HepG2 (cell line): ENCODE results near the gene KBTBD3. TPM values are rescaled to one million over a fixed set of nuclear protein-coding genes. Genes with fewer than 3 reads are reported as not detected.

Experiments
- DMTF1 ChIP-seq: sonication (generic); formaldehyde crosslinking; IDR thresholded peaks from 2 replicates; pipeline ENCODE4 v1.4.0; 2020; ENCODE audit warnings: mild to moderate bottlenecking, missing genetic modification reagents
- FOXA1 ChIP-seq, 2 experiments: fragments of 450-650 bp in 1 of 2; sonication (generic) in 1 of 2; formaldehyde crosslinking in 1 of 2; IDR thresholded peaks; 2 replicates each; pipeline versions ENCODE4 v1.4.0 to v1.6.1; 2016 to 2020; ENCODE audit warnings: missing genetic modification reagents in 1 of 2
- GZF1 ChIP-seq: sonication (generic); formaldehyde crosslinking; IDR thresholded peaks from 2 replicates; pipeline ENCODE4 v1.5.1; 2020; ENCODE audit warnings: mild to moderate bottlenecking, missing genetic modification reagents
- LCORL ChIP-seq, 2 experiments: fragments of 450-650 bp in 1 of 2; sonication (generic) in 1 of 2; formaldehyde crosslinking in 1 of 2; IDR thresholded peaks; 2 replicates each; pipeline versions ENCODE4 v1.5.0 to v1.6.1; 2017 to 2020; ENCODE audit warnings: antibody characterized with exemption in 1 of 2, missing genetic modification reagents in 1 of 2
- NKX3-1 ChIP-seq: sonication (generic); formaldehyde crosslinking; IDR thresholded peaks from 2 replicates; pipeline ENCODE4 v1.5.0; 2020; ENCODE audit warnings: missing genetic modification reagents
- NR1H2 ChIP-seq: sonication (generic); formaldehyde crosslinking; IDR thresholded peaks from 2 replicates; pipeline ENCODE4 v1.8.1; 2022; ENCODE audit warnings: low read depth, missing genetic modification reagents, borderline replicate concordance
- PATZ1 ChIP-seq: sonication (generic); formaldehyde crosslinking; IDR thresholded peaks from 2 replicates; pipeline ENCODE4 v1.4.0; 2020; ENCODE audit warnings: missing genetic modification reagents
- RARA ChIP-seq: IDR thresholded peaks from 2 replicates; pipeline ENCODE4 v1.6.1; 2016; ENCODE audit warnings: missing genetic modification reagents, missing compliant biosample characterization
- RELA ChIP-seq: sonication (generic); formaldehyde crosslinking; IDR thresholded peaks from 2 replicates; pipeline ENCODE4 v1.4.0; 2020; ENCODE audit warnings: missing genetic modification reagents
- ZNF142 ChIP-seq: sonication (generic); formaldehyde crosslinking; IDR thresholded peaks from 2 replicates; pipeline ENCODE4 v1.4.0; 2020; ENCODE audit warnings: missing genetic modification reagents
- ZNF280D ChIP-seq: sonication (generic); formaldehyde crosslinking; IDR thresholded peaks from 2 replicates; pipeline ENCODE4 v1.5.1; 2020; ENCODE audit warnings: mild to moderate bottlenecking, missing genetic modification reagents
- ZNF484 ChIP-seq: sonication (generic); formaldehyde crosslinking; IDR thresholded peaks from 2 replicates; pipeline ENCODE4 v1.5.1; 2020; ENCODE audit warnings: mild to moderate bottlenecking, low read depth, missing genetic modification reagents, borderline replicate concordance
- ZNF614 ChIP-seq: IDR thresholded peaks from 2 replicates; pipeline ENCODE4 v1.6.1; 2018; ENCODE audit warnings: missing biosample characterization, missing genetic modification reagents, inconsistent platforms, borderline replicate concordance
- ZNF777 ChIP-seq: sonication (generic); formaldehyde crosslinking; IDR thresholded peaks from 2 replicates; pipeline ENCODE4 v1.4.0; 2020; ENCODE audit warnings: missing genetic modification reagents
- polyA plus RNA-seq, 8 experiments: library from polyadenylated mRNA; depleted of rRNA in 3 of 8; stranded (reverse) in 7 of 8; unstranded in 1 of 8; fragments of >200 nt; fragmentation: Illumina TruSeq in 4 of 8; extraction: Trizol in 4 of 8; gene quantifications; 2 replicates each; pipeline versions ENCODE4 v1.2.1 to v1.2.3, GENCODE V29; 2011 to 2016; ENCODE audit warnings: low read depth in 4 of 8, missing spikeins in 1 of 8, mixed read lengths in 1 of 8; ENCODE audit not compliant: insufficient read depth in 1 of 8
- total RNA-seq, 5 experiments: library from RNA; depleted of rRNA; stranded (reverse); fragments of >200 nt; fragmentation: Illumina TruSeq; extraction: Trizol; gene quantifications; 2 replicates each; pipeline ENCODE4 v1.2.3, GENCODE V29; 2016; ENCODE audit warnings: low read depth in 1 of 5

The KBTBD3 gene
- total and polyA plus RNA-seq, 2 of the 13 experiments (the other 11 are each of a cell fraction or from before 2014, with no cell fraction given) = 1.8 to 7.4 TPM

- no peak for TF ChIP-seq NKX3-1 (CRISPR knock-in tag)
- no peak; the same call in 1 of the 2 replicates for TF ChIP-seq ZNF777 (CRISPR knock-in tag)
- no peak for TF ChIP-seq ZNF142 (CRISPR knock-in tag)
- TF ChIP-seq NR1H2 = no peak
- TF ChIP-seq ZNF280D (CRISPR knock-in tag) = no peak
- no peak; the same call in 1 of the 2 replicates for TF ChIP-seq RARA (CRISPR knock-in tag)
- TF ChIP-seq RELA (CRISPR knock-in tag) = no peak
- no peak for TF ChIP-seq ZNF484 (CRISPR knock-in tag)
- TF ChIP-seq PATZ1 (CRISPR knock-in tag) = peak; percentile 84
- TF ChIP-seq ZNF614 (CRISPR knock-in tag) = no peak
- no peak for TF ChIP-seq DMTF1 (CRISPR knock-in tag)
- TF ChIP-seq GZF1 (CRISPR knock-in tag) = no peak
- TF ChIP-seq FOXA1 (IDR thresholded peaks at IDR 0.05) = no peak
- no peak for TF ChIP-seq FOXA1 (CRISPR knock-in tag; IDR thresholded peaks at IDR 0.05)
- no peak for TF ChIP-seq LCORL (IDR thresholded peaks at IDR 0.05)
- no peak for TF ChIP-seq LCORL (CRISPR knock-in tag; IDR thresholded peaks at IDR 0.05)
Observed at GRCh38 chr11:106021967-106022794, 55.0 kb downstream of the KBTBD3 start, which contains the start of gene MSANTD4 (continued).
